PC-9 (cell line): ENCODE results near the gene NCOA3.

Experiments used
- EZH2 ChIP-seq: fragments of 200-600 bp; sonication (generic); IDR thresholded peaks from 2 replicates; pipeline ENCODE4 v1.8.0; 2017; ENCODE audit warnings: antibody characterized with exemption, low read depth
- TF ChIP-seq, protein P1 (sequence below): fragments of 200-600 bp; sonication (generic); conservative IDR thresholded peaks from 2 replicates; pipeline ENCODE4 v1.6.1; 2017; ENCODE audit warnings: mixed run types, antibody characterized with exemption, mild to moderate bottlenecking, moderate library complexity

DNA sequence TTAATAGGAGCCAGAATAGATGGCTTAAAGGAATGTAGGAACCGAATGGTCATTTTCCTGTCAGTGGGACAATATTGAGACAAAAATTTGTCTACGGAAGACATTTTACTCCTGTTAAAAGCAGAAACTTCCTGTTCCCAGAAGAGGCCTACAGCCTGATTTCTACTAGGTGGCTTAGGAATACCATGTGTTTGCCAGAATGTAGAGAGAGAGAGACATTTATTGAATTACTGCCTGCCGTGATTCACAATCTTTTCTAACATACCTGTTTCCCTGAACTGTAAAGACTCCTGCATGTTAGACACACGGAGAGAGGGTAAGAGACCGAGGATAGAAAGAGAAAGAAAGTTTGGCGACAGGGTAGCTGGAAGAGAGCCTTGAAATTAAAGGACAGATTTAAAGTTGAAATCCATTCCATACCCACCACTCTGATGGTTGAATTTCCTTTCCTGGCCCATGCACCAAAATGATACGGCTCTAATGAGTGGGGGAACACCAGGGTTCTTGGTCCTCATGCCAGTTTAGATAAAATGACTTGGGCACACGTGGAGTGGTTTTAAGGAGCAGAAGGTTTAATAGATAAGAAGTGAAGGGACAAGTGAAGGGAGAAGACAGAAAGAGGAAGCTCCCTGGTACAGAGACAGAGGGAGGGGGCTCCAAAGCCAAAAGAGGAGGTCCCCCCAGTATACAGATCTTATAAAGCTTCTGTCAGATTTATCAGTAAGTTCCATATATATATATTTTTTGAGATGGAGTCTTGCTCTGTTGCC is 22.5 kb downstream of the NCOA3 start:
- TF ChIP-seq, protein P1, sequence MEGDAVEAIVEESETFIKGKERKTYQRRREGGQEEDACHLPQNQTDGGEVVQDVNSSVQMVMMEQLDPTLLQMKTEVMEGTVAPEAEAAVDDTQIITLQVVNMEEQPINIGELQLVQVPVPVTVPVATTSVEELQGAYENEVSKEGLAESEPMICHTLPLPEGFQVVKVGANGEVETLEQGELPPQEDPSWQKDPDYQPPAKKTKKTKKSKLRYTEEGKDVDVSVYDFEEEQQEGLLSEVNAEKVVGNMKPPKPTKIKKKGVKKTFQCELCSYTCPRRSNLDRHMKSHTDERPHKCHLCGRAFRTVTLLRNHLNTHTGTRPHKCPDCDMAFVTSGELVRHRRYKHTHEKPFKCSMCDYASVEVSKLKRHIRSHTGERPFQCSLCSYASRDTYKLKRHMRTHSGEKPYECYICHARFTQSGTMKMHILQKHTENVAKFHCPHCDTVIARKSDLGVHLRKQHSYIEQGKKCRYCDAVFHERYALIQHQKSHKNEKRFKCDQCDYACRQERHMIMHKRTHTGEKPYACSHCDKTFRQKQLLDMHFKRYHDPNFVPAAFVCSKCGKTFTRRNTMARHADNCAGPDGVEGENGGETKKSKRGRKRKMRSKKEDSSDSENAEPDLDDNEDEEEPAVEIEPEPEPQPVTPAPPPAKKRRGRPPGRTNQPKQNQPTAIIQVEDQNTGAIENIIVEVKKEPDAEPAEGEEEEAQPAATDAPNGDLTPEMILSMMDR, result no peak
- no peak for TF ChIP-seq EZH2
